ENCODE results near the gene PAX8.
"Not testable (repeated sequence)": the region's sequence is repeated elsewhere in the genome, so short reads cannot be mapped to it uniquely, and the experiment has no call there.

PAX8 gene

DNA sequence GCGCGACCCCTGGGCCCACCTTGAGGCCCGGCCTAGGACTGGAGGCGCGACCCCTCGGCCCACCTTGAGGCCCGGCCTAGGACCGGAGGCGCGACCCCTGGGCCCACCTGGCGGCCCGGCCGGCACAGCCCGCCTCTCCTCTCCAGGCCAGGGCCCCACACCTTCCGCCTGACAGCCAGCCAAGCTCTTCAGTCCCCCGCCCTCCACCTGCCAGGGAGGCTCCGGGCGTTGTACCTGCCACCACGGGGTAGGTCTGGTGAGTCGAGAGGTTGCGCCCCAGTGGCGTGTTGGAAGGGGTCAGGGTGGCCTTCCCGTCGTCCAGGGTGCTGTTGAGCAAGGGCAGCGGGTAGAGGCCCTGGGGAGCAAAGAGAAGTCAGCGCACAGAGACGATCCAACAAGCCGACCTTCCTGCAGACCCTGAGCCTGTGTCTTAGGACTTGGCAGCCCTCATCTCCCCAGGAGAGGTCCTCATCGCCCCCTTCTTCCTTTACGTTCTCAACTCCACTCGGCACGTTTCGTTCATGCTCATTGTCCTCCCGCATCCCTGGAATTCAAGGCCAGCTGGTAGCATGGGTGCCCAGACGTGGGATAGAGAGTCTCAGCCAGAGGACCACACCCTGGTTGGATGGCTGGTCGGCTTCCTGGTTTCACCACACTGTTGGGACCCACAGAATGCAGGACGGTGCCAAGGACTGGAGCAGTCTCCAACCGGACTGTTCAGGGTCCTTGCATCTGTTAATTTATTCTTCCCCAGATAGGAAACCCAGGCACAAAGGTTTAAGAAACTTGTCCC is 42.2 kb downstream of the PAX8 start:
- DNase-seq (ENCODE audit: low spot score) = no peak

DNA sequence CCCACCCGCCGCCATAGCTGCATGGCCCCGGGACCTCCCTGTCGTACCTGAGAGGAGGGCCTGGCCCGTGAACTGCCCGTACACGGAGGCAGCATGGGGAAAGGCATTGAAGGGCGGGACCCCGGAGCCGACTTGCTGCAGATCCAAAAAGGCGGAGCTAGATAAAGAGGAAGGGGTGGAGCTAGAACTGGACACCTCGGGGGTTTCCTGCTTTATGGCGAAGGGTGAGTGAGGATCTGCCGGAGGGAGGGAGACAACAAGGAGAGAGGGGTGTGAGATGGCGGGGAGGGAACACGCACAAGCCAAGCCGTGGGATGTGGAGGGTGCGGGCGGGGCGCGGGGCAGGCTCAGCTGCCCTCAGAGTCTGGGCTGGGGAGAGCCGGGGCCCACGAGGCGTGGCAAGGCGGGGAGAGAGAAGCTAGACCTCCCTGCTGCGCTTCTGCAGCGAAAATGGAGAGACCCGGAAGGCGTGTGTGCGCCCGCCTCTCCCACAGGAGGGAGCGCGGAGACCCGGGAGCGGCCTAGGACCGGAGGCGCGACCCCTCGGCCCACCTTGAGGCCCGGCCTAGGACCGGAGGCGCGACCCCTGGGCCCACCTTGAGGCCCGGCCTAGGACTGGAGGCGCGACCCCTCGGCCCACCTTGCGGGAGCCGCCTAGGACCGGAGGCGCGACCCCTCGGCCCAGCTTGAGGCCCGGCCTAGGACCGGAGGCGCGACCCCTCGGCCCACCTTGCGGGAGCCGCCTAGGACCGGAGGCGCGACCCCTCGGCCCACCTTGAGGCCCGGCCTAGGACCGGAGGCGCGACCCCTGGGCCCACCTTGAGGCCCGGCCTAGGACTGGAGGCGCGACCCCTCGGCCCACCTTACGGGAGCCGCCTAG is 43.1 kb downstream of the PAX8 start:
- not testable (repeated sequence) for DNase-seq (ENCODE audit: low spot score)

GRCh38 chr2:113234721-113235346 is 43.9 kb downstream of the PAX8 start:
- DNase-seq (ENCODE audit: low spot score) = no peak

GRCh38 chr2:113233593-113234550 is 44.8 kb downstream of the PAX8 start:
- DNase-seq (ENCODE audit: low spot score) = no peak

DNA sequence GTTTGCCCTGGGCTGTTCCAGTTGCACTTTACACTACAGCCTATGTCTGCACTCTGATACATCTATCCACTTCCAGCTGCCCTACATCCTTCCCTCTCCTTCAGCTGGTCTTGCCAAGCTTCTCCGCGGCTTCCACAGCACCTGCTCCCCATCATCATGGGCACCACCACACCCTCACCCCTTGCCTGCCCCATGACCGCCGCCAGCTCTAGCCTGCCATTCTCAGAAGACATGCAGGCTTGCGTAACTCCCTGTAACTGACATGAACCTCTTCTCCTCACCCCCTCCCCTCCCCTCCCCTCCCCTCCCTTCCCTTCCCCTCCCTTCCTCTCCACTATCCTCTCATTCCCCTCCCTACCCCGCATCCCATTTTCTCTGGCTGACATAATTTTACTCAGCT is 46.0 kb downstream of the PAX8 start:
- DNase-seq (ENCODE audit: low spot score) = no peak

DNA sequence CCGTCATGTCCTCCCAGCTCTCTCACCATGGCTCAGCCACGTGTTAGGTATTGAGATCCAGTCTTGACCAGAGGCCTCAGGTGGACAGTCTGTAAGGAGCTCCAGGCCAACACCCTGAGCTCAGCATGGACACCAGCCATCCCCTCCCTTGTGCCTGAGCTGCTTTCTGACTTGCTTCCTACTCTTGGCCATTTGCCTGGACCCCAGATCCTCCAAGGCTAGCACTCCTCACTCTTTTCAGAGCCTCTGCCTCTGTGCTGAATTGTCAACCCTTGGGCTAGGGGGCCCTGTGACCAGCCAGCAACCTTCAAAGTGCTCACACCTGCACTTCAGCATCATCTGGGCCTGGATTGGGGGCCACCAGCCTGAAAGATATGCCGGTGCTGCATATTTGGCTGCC is 46.6 kb downstream of the PAX8 start:
- DNase-seq (ENCODE audit: low spot score) = no peak

GRCh38 chr2:113231064-113231463 is 47.7 kb downstream of the PAX8 start:
- no peak for DNase-seq (ENCODE audit: low spot score)

GRCh38 chr2:113230531-113230930 is 48.2 kb downstream of the PAX8 start:
- DNase-seq (ENCODE audit: low spot score) = no peak

- no peak for DNase-seq (ENCODE audit: low spot score)
These were observed 48.9 kb downstream of the PAX8 start for GRCh38 chr2:113229795-113230194.

DNA sequence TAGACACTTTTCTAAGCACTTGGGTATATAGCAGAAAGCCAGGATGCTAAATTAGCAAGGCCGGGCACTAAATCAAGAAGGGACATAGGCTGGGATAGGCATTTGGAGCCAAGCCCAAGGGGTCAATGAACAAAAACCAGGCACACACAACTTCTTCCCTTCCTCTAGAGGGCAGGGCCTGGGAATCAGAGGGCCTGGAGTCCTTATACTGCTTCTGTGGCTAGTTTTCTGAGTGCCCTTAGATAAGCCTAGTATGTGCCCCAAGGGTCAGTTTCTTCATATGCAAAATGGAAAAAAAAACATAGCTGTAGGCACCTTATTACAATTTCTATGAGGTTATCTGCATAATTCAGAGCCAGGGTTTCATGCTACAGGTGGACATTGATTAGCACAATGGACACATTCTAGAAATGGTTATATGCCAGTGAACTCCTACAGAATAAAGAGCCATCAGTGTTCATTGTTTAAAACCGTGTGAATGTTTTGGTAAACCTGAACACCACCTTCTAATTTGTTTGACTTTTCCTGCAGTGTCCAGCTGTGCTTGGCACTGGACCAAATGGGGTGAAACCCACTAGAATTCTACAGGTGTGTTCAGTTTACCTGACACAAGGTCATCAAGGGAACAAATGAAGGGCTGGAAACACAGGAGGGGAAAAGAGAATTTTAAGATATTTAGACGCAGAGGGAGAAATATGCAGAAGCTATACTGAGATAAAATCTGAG is 49.6 kb downstream of the PAX8 start:
- DNase-seq (ENCODE audit: low spot score) = no peak

DNA sequence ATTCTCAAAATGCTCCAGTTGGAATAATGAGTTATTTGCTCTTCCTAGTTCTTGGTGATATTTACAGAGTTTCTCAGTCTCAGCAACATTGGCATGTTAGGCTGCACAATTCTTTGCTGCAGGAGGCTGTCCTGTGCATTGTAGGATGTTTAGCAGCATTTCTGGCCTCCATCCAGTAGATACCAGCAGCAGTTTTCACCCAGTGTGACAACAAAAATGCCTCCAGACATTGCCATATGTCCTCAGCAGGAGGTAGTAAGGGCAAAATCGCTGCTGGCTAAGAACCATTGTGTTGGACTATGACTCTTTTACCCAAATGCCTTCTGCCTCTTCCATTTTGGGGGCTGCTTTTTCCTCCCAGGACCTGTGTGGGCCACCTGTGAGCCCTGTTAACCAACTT is 50.4 kb downstream of the PAX8 start:
- no peak for DNase-seq (ENCODE audit: low spot score)

- no peak for DNase-seq (ENCODE audit: low spot score)
These were observed 51.0 kb downstream of the PAX8 start for GRCh38 chr2:113227698-113228097.

- no peak for DNase-seq (ENCODE audit: low spot score)
These were observed 51.4 kb downstream of the PAX8 start for GRCh38 chr2:113227290-113227689.

GRCh38 chr2:113226462-113226861 is 52.3 kb downstream of the PAX8 start:
- DNase-seq (ENCODE audit: low spot score) = no peak

DNA sequence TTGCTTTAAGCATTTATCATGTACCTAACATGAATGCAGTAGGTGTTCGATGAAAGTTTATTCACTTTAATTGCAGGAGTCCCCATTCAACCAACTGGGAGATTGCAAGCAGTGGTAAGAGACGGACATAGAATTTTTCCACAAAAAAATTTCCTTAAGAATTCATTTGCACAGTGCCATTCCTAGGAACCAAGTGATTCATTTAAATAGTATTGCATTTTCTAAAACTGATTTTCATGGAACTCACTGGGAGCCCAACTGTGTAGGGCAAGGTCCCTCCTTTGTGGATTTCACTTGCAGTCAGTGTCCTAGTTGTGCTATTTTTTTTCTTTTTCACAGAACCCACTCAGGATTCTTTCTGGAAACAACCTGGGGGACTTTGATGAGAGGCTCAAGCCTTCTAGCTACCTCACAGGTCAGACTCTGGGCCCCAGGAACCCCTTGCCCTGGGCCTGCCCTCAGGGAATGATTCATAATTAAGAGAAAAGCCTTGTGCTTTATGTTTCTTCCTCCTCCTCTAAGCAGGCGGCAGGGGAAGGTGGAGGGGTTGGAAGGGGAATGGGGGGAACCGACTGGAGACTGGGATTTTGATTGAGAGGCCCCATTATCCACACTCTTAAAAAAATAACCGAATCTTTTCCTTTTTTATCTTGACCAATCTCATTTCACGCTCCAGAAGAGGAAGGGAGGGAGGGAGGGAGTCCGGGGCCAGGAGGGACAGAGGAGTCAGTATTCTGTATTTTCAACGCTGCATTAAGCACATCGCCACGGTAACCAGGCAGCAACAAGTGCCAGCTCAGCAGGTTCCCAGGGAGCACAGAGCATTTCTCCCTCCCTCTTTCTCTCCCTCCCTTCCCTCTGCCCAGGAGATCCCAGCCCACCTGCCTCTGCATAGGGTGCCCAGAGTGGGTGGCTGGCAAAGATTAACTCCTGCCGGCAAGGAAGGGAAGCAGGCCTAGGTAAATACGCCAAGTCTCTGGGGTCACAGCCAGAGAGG is 53.2 kb downstream of the PAX8 start:
- no peak for DNase-seq (ENCODE audit: low spot score)

- DNase-seq (ENCODE audit: low spot score) = no peak
These were observed 54.0 kb downstream of the PAX8 start for GRCh38 chr2:113224647-113225236.

DNA sequence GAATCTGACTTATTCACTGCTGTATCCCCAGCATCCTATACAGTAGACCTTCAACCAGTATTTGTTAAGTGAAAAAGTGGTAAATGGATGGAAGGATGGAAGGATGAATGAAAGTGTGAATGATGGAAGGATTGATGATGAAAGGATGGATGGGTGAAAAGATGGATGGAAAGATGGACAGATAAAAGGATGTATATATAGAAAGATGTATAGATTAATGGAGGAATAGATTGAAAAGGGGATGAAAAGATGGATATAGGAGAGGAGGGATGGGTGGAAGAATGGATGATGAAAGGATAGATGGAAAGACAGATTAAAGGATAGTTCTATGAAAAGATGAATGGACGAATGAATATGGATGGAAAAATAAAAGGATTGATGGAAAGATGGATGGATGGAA is 54.9 kb downstream of the PAX8 start:
- no peak for DNase-seq (ENCODE audit: low spot score)

DNA sequence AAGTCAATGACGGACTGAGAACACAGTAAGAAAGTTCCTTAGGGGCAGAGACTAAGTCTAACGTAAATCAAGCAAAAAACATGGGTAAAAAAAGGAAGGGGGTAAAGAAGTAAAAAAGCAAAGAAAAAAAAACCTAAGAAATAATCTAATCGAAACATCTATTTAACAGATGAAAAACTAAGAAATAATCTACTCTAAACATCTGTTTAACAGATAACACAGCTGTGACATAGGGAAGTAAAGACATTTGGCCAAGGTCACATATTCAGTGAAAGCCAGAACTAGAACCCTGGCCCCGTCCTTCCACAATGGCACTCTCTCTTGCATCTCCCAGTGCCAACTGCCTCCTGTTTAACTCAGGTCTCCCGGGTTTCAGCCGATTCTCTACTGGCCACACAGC is 56.9 kb downstream of the PAX8 start:
- no peak for DNase-seq (ENCODE audit: low spot score)

GRCh38 chr2:113220970-113221708 is 57.6 kb downstream of the PAX8 start:
- DNase-seq (ENCODE audit: low spot score) = no peak
